ENCODE data around the gene UNC119.

DNA sequence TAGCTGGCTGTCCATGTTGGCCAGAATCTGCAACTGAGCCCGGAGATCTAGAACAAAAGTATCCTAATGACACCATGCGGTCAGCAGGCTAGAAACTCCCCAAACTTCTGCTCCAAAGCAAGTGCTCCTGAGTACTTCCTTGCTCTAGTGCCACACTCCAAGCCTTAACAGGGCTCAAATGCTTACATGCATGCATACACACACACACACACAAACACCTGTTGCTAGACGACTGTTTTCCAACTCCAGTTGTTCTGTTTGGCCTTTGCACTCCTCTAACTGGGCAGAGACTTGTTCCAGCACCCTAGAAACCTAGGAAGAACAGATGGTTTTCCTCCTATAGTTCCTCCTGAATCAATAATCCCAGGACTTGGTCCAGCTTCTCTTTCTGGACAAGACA lies 32.0 kb upstream of the UNC119 start:
- TF ChIP-seq EZH2phosphoT487 (IDR thresholded peaks at IDR 0.05; ENCODE audit: borderline replicate concordance) = no peak
- TF ChIP-seq, protein P1, sequence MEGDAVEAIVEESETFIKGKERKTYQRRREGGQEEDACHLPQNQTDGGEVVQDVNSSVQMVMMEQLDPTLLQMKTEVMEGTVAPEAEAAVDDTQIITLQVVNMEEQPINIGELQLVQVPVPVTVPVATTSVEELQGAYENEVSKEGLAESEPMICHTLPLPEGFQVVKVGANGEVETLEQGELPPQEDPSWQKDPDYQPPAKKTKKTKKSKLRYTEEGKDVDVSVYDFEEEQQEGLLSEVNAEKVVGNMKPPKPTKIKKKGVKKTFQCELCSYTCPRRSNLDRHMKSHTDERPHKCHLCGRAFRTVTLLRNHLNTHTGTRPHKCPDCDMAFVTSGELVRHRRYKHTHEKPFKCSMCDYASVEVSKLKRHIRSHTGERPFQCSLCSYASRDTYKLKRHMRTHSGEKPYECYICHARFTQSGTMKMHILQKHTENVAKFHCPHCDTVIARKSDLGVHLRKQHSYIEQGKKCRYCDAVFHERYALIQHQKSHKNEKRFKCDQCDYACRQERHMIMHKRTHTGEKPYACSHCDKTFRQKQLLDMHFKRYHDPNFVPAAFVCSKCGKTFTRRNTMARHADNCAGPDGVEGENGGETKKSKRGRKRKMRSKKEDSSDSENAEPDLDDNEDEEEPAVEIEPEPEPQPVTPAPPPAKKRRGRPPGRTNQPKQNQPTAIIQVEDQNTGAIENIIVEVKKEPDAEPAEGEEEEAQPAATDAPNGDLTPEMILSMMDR (conservative IDR thresholded peaks at IDR 0.05; ENCODE audit: low read length) = no peak
